Adrenal gland (tissue), 5 donors: ENCODE measurements around the gene RPP30.

ENCODE experiments used
- POLR2A ChIP-seq, 2 donors: fragments of 450-650 bp; IDR thresholded peaks; one replicate each; pipeline ENCODE4 v1.6.1; 2017; ENCODE audit warnings: antibody characterized with exemption in 2 of 2, mild to moderate bottlenecking in 2 of 2, moderate library complexity in 1 of 2
- TF ChIP-seq, protein P1 (sequence below), 6 experiments: fragments of 450-650 bp in 4 of 6; fragments of 200-600 bp in 2 of 6; sonication (generic) in 1 of 6; IDR thresholded peaks; 1 replicate in 5 of 6; 2 replicates in 1 of 6; pipeline versions ENCODE4 v1.5.1 to v1.8.0; 2016 to 2021; ENCODE audit warnings: antibody characterized with exemption in 6 of 6, mild to moderate bottlenecking in 2 of 6, moderate library complexity in 1 of 6
- donor health status: DM: no; HTN: no; CAD: no.

DNA sequence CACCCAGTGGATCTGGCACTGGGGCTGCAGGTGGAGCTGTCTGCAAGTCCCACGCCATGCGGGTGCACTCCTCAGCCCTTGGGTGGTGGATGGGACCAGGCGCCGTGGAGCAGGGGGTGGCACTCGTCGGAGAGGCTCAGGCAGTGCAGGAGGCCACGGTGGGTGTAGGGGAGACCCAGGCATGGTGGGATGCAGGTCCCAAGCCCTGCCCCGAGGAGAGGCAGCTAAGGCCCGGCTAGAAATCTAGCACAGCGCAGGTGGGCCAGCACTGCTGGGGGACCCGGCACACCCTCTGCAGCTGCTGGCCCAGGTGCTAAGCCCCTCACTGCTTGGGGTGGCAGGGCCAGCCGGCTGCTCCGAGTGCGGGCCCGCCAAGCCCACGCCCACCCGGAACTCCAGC is 39.7 kb upstream of the RPP30 start:
- TF ChIP-seq, protein P1, sequence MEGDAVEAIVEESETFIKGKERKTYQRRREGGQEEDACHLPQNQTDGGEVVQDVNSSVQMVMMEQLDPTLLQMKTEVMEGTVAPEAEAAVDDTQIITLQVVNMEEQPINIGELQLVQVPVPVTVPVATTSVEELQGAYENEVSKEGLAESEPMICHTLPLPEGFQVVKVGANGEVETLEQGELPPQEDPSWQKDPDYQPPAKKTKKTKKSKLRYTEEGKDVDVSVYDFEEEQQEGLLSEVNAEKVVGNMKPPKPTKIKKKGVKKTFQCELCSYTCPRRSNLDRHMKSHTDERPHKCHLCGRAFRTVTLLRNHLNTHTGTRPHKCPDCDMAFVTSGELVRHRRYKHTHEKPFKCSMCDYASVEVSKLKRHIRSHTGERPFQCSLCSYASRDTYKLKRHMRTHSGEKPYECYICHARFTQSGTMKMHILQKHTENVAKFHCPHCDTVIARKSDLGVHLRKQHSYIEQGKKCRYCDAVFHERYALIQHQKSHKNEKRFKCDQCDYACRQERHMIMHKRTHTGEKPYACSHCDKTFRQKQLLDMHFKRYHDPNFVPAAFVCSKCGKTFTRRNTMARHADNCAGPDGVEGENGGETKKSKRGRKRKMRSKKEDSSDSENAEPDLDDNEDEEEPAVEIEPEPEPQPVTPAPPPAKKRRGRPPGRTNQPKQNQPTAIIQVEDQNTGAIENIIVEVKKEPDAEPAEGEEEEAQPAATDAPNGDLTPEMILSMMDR (IDR thresholded peaks at IDR 0.05): no peak
- TF ChIP-seq POLR2A (IDR thresholded peaks at IDR 0.05): no peak
